ENCODE data around the gene FANCD2.
"Not testable (repeated sequence)": the region's sequence is repeated elsewhere in the genome, so short reads cannot be mapped to it uniquely, and the experiment has no call there.

DNA sequence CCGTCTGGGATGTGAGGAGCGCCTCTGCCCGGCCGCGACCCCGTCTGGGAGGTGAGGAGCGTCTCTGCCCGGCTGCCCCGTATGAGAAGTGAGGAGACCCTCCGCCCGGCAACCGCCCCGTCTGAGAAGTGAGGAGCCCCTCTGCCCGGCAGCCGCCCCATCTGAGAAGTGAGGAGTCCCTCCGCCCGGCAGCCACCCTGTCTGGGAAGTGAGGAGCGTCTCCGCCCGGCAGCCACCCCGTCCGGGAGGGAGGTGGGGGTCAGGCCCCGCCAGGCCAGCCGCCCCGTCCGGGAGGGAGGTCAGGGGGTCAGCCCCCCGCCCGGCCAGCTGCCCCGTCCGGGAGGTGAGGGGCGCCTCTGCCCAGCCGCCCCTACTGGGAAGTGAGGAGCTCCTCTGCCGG, 43.8 kb downstream of the FANCD2 start:
- TF ChIP-seq EZH2phosphoT487 (IDR thresholded peaks at IDR 0.05; ENCODE audit: insufficient read depth, low read depth); EZH2 (IDR thresholded peaks at IDR 0.05; ENCODE audit: insufficient read depth, poor library complexity, severe bottlenecking): not testable (repeated sequence)

Data from GM23248 (cell line).